ENCODE results near the gene PER2. TPM values are rescaled to one million over a fixed set of nuclear protein-coding genes. Genes with fewer than 3 reads are reported as not detected.

PER2 gene
- total and polyA plus RNA-seq, 2 experiments from 2014 or later, result 2.3 to 6.2 TPM

DNA sequence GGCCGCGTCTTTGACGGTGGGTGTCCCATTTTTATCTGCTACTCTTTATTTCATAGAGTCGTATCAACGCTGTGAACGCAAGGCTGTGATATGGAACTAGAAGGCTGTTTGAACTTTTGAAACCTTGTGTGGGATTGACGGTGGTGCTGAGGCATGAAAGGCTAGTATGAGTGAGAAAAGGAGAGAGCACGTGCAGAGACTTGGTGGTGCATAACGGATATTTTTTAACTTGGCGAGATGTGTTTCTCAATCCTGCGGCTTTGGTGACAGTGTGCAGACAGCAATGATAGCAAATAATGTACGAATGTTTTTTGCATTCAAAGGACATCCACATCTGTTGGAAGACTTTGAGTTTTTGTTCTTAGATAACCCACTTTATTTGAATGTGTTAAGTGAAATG, 54.8 kb downstream of the PER2 start:
- H3K9me3 ChIP-seq (ENCODE audit: low read depth), result no peaks in the 10 kb centered on the region
- no peak overlapping the region for H3K27ac ChIP-seq
- no peaks in the 10 kb centered on the region for H3K9me2 ChIP-seq (ENCODE audit: insufficient read depth)
- 74 to 75% methylated on average over 12 of the region's 12 CpGs for WGBS, 2 experiments (ENCODE audit: low coverage in 1 of 2, low lambda C conversion rate in 2 of 2, missing lambda C conversion rate in 2 of 2)
- 0 out of 2 replicates have a peak, but pooled peaks cover 4% of the 10 kb centered on the region for H3F3A ChIP-seq (ENCODE audit: insufficient read depth)
- peaks cover 37% of the 10 kb centered on the region for H3K27me3 ChIP-seq (replicated peaks; ENCODE audit: insufficient read depth)
- H3K4me2 ChIP-seq (ENCODE audit: unreplicated experiment), result no peak overlapping the region
- no peak overlapping the region for H3K4me3 ChIP-seq
- H3K4me1 ChIP-seq (ENCODE audit: insufficient read depth), result no peaks in the 10 kb centered on the region
- no peak overlapping the region for H3K9ac ChIP-seq
- H2AFZ ChIP-seq, result no peak overlapping the region
- H3K36me3 ChIP-seq (ENCODE audit: low read depth), result no peaks in the 10 kb centered on the region
- DNase-seq, result no peak
- no peaks in the 10 kb centered on the region for H3K79me2 ChIP-seq (ENCODE audit: insufficient read depth)
- in situ Hi-C loops (cut with MboI), result no loop called here
- TF ChIP-seq EZH2 (IDR thresholded peaks at IDR 0.05; ENCODE audit: insufficient read depth, poor library complexity, severe bottlenecking), result no peak
- TF ChIP-seq EZH2phosphoT487 (IDR thresholded peaks at IDR 0.05; ENCODE audit: insufficient read depth, low read depth), result no peak
- no peaks in the 10 kb centered on the region for H4K20me1 ChIP-seq (ENCODE audit: insufficient read depth)

DNA sequence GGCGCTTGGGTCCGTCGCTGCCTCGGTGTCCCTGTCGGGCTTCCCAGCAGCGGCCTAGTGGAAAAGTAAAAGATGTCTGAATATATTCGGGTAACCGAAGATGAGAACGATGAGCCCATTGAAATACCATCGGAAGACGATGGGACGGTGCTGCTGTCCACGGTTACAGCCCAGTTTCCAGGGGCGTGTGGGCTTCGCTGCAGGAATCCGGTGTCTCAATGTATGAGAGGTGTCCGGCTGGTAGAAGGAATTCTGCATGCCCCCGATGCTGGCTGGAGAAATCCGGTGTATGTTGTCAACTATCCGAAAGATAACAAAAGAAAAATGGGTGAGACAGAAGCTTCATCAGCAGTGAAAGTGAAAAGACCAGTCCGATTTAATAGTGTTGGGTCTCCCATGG, 56.6 kb downstream of the PER2 start:
- TF ChIP-seq EZH2phosphoT487 (IDR thresholded peaks at IDR 0.05; ENCODE audit: insufficient read depth, low read depth) (no peak), EZH2 (IDR thresholded peaks at IDR 0.05; ENCODE audit: insufficient read depth, poor library complexity, severe bottlenecking) (no peak)
- Histone ChIP-seq H3K4me1 (ENCODE audit: insufficient read depth) (no peaks in the 10 kb centered on the region), H3K9me3 (ENCODE audit: low read depth) (no peaks in the 10 kb centered on the region), H3K9me2 (ENCODE audit: insufficient read depth) (no peaks in the 10 kb centered on the region), H3K27me3 (replicated peaks; ENCODE audit: insufficient read depth) (peaks cover 19% of the 10 kb centered on the region; the same call in 1 of the 2 replicates), H3K4me2 (ENCODE audit: unreplicated experiment) (no peak overlapping the region), H3K36me3 (ENCODE audit: low read depth) (no peaks in the 10 kb centered on the region), H3K9ac (no peak overlapping the region), H4K20me1 (ENCODE audit: insufficient read depth) (no peaks in the 10 kb centered on the region), H2AFZ (no peak overlapping the region; the same call in 1 of the 2 replicates), H3K79me2 (ENCODE audit: insufficient read depth) (no peaks in the 10 kb centered on the region), H3F3A (ENCODE audit: insufficient read depth) (no peaks in the 10 kb centered on the region), H3K27ac (no peak overlapping the region), H3K4me3 (peak overlapping the region; percentile 66; the same call in 1 of the 2 replicates)
- 59 to 60% methylated on average over 21 of the region's 21 CpGs for WGBS, 2 experiments (ENCODE audit: low coverage in 1 of 2, low lambda C conversion rate in 2 of 2, missing lambda C conversion rate in 2 of 2)
- in situ Hi-C loops (cut with MboI), result no loop called here
- no peak for DNase-seq

DNA sequence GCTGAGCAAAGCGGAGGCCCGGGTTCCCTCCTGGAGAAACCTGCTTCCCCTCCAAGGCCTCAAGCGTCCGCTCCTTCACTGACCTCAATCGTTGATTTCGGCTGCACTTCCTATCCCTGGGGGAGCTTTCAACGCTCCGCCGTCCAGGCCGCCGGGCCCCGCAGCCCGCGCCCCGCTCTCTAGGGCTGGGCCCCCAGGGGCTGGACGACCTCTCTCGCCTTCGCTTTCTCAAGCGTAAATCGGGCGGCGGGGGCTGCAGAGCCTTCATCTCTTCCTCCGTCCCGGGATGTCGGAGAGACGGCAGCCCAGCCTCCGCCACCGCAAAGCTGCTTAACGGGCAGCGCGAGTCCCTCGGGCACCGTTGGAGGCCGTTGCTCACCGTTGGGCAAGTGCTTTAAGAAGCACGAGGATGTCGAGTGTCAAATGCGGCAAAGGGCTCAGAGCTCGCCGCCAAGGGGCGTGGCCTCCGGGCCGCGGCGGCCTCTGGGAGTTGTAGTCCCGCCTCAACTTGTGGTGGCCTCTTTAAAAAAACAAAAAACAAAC, 57.1 kb downstream of the PER2 start:
- no peaks in the 10 kb centered on the region for H3K4me1 ChIP-seq (ENCODE audit: insufficient read depth)
- no peak overlapping the region for H3K9ac ChIP-seq
- no peaks in the 10 kb centered on the region for H3F3A ChIP-seq (ENCODE audit: insufficient read depth)
- no peak overlapping the region for H3K27ac ChIP-seq
- WGBS, 2 experiments (ENCODE audit: low coverage in 1 of 2, low lambda C conversion rate in 2 of 2, missing lambda C conversion rate in 2 of 2), result 8 to 11% methylated on average over 45 to 46 of the region's 46 CpGs
- peak; percentile 77 for DNase-seq
- H3K9me2 ChIP-seq (ENCODE audit: insufficient read depth), result no peaks in the 10 kb centered on the region
- no peaks in the 10 kb centered on the region for H3K36me3 ChIP-seq (ENCODE audit: low read depth)
- H3K79me2 ChIP-seq (ENCODE audit: insufficient read depth), result no peaks in the 10 kb centered on the region
- H3K27me3 ChIP-seq (replicated peaks; ENCODE audit: insufficient read depth), result peaks cover 16% of the 10 kb centered on the region; the same call in 1 of the 2 replicates
- peak overlapping the region; percentile 75 for H3K4me2 ChIP-seq (ENCODE audit: unreplicated experiment)
- TF ChIP-seq EZH2 (IDR thresholded peaks at IDR 0.05; ENCODE audit: insufficient read depth, poor library complexity, severe bottlenecking) (no peak), EZH2phosphoT487 (IDR thresholded peaks at IDR 0.05; ENCODE audit: insufficient read depth, low read depth) (no peak)
- in situ Hi-C loops (cut with MboI), result no loop called here
- H4K20me1 ChIP-seq (ENCODE audit: insufficient read depth), result no peaks in the 10 kb centered on the region
- peak overlapping the region; percentile 89 for H2AFZ ChIP-seq
- H3K4me3 ChIP-seq, result peak overlapping the region; percentile 66
- H3K9me3 ChIP-seq (ENCODE audit: low read depth), result no peaks in the 10 kb centered on the region

DNA sequence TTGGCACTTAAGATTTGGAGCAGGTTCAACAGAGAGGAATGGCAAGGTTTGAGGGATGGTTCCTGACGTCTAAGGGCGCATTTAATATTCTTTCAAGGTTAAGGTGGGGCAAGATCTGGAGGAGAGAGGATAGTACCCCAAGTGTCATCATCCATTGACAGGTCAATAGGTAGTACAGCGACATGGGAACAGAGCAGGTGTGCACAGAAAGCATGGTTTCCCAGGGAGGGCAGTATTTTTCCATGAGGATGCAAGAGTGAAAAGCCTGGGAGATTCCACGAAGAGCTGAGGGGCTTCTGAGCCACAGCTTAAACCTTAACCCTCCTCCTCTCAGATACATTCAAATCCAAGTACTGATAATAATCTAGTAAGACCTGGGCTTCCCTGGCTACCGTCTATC, 57.7 kb downstream of the PER2 start:
- H3K9ac ChIP-seq, result no peak overlapping the region
- 70 to 80% methylated on average over 5 of the region's 5 CpGs for WGBS, 2 experiments (ENCODE audit: low coverage in 1 of 2, low lambda C conversion rate in 2 of 2, missing lambda C conversion rate in 2 of 2)
- no peak overlapping the region for H3K4me2 ChIP-seq (ENCODE audit: unreplicated experiment)
- no peak overlapping the region for H3K27ac ChIP-seq
- TF ChIP-seq EZH2phosphoT487 (IDR thresholded peaks at IDR 0.05; ENCODE audit: insufficient read depth, low read depth) (no peak), EZH2 (IDR thresholded peaks at IDR 0.05; ENCODE audit: insufficient read depth, poor library complexity, severe bottlenecking) (no peak)
- no peak overlapping the region for H2AFZ ChIP-seq
- in situ Hi-C loops (cut with MboI), result no loop called here
- H3K9me2 ChIP-seq (ENCODE audit: insufficient read depth), result no peaks in the 10 kb centered on the region
- no peaks in the 10 kb centered on the region for H3K4me1 ChIP-seq (ENCODE audit: insufficient read depth)
- no peaks in the 10 kb centered on the region for H3F3A ChIP-seq (ENCODE audit: insufficient read depth)
- no peak overlapping the region for H3K4me3 ChIP-seq
- no peaks in the 10 kb centered on the region for H3K9me3 ChIP-seq (ENCODE audit: low read depth)
- H4K20me1 ChIP-seq (ENCODE audit: insufficient read depth), result no peaks in the 10 kb centered on the region
- no peaks in the 10 kb centered on the region for H3K79me2 ChIP-seq (ENCODE audit: insufficient read depth)
- H3K36me3 ChIP-seq (ENCODE audit: low read depth), result no peaks in the 10 kb centered on the region
- DNase-seq, result no peak
- peaks cover 12% of the 10 kb centered on the region; the same call in 1 of the 2 replicates for H3K27me3 ChIP-seq (replicated peaks; ENCODE audit: insufficient read depth)

Measured in GM23248 (cell line).